ENCODE data around the gene DPEP2NB.
"Not testable (repeated sequence)": the region's sequence is repeated elsewhere in the genome, so short reads cannot be mapped to it uniquely, and the experiment has no call there.

Gene DPEP2NB

DNA sequence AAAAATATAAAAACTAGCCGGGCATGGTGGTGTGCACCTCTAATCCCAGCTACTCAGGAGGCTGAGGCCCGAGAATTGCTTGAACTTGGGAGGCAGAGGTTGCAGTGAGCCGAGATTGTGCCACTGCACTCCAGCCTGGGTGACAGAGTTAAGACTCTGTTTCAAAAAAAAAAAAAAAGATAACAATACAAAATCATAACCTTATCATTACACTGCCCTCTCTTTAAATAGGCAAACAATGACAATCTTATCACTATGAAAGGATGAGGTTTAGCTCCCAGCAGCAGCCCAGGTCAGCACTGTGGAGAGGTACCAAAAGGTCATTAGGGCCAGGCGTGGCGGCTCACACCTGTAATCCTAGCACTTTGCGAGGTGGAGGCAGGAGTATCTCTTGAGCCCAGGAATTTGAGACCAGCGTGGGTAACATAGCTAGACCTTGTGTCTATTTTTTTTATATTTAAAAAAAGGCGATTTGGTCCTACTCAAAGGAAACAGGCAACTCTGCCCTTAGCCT is 3.5 kb upstream of the DPEP2NB start:
- H3K4me1 ChIP-seq (ENCODE audit: control insufficient read depth in 2 of 2, insufficient read depth in 1 of 2, low read depth in 1 of 2, low read length in 2 of 2) = peaks cover 6 to 8% of the 10 kb centered on the region in 2 donors
- no peak overlapping the region for H3K14ac ChIP-seq (ENCODE audit: low read length)
- H3K9me3 ChIP-seq (replicated peaks in 1 of 2; ENCODE audit: control insufficient read depth in 2 of 2, insufficient read depth in 1 of 2, low read depth in 1 of 2, low read length in 2 of 2) = no peaks in the 10 kb centered on the region
- DNase-seq (ENCODE audit: low spot score) = no peak
- H2AK5ac ChIP-seq (ENCODE audit: low read depth, low read length) = no peak overlapping the region
- no peak overlapping the region for H2BK12ac ChIP-seq (ENCODE audit: low read length)
- no peak overlapping the region for H4K8ac ChIP-seq (ENCODE audit: low read depth, low read length)
- H4K91ac ChIP-seq (ENCODE audit: low read depth, low read length, poor library complexity) = no peak overlapping the region
- H3K9ac ChIP-seq (ENCODE audit: low read depth, low read length, poor library complexity) = no peak overlapping the region
- H3K4ac ChIP-seq (ENCODE audit: low read length) = no peak overlapping the region
- WGBS, 2 donors (ENCODE audit: extremely low coverage in 2 of 2, insufficient read length in 2 of 2, insufficient replicate concordance in 1 of 2) = no CpG with 5 or more reads among the region's 8 CpGs
- H3K23ac ChIP-seq (ENCODE audit: low read depth, low read length, poor library complexity) = no peak overlapping the region
- H2AFZ ChIP-seq (ENCODE audit: low read length) = no peak overlapping the region
- no peak overlapping the region for H3K4me2 ChIP-seq (ENCODE audit: insufficient read depth, low read length, poor library complexity, severe bottlenecking)
- H2BK120ac ChIP-seq (ENCODE audit: low read depth, low read length) = no peak overlapping the region
- H3K4me3 ChIP-seq (ENCODE audit: low read length in 2 of 2) = no peak overlapping the region
- H3K36me3 ChIP-seq (replicated peaks in 1 of 2; ENCODE audit: control insufficient read depth in 2 of 2, insufficient read depth in 2 of 2, low read length in 2 of 2) = peaks cover 7 to 15% of the 10 kb centered on the region in 2 donors
- H2BK15ac ChIP-seq (ENCODE audit: low read length) = no peak overlapping the region
- H3K27me3 ChIP-seq (ENCODE audit: control insufficient read depth in 3 of 3, insufficient read depth in 3 of 3, low read depth in 1 of 3, low read length in 3 of 3) = no peaks in the 10 kb centered on the region
- peaks cover 8% of the 10 kb centered on the region for H3K79me1 ChIP-seq (ENCODE audit: low read depth, low read length)
- H3K18ac ChIP-seq (ENCODE audit: low read length) = no peak overlapping the region
- H2BK5ac ChIP-seq (ENCODE audit: low read length) = no peak overlapping the region
- no peak overlapping the region for H3K27ac ChIP-seq (replicated peaks; ENCODE audit: low read length)

DNA sequence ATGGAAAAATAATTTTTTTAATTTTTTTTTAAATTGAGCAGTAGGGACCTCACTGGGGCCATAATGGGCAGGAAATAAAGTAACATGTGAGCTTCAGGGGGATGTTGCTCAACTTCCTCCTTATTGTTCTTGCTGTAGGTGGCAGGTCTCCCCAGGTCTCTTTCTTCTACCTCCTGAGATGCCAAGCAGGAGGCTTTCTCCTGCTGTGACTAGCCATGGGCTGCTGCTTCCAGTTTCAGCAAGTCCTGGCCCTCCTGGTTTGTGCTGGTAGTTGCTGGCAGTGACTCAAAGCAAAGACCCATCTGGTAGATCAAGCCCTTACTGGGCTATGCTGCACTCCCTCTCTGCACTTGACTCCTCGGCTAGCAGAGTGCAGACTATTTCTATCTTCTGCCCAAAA is 2.3 kb downstream of the DPEP2NB start:
- Histone ChIP-seq H4K8ac (ENCODE audit: low read depth, low read length) (no peak overlapping the region), H2BK15ac (ENCODE audit: low read length) (no peak overlapping the region), H4K91ac (ENCODE audit: low read depth, low read length, poor library complexity) (no peak overlapping the region), H2AFZ (ENCODE audit: low read length) (peak overlapping the region; percentile 68), H2BK5ac (ENCODE audit: low read length) (no peak overlapping the region), H3K27ac (replicated peaks; ENCODE audit: low read length) (no peak overlapping the region), H2BK120ac (ENCODE audit: low read depth, low read length) (no peak overlapping the region), H3K79me1 (ENCODE audit: low read depth, low read length) (no peaks in the 10 kb centered on the region), H3K4me2 (ENCODE audit: insufficient read depth, low read length, poor library complexity, severe bottlenecking) (no peak overlapping the region), H3K18ac (ENCODE audit: low read length) (no peak overlapping the region), H3K9me3 (replicated peaks in 1 of 2; ENCODE audit: control insufficient read depth in 2 of 2, insufficient read depth in 1 of 2, low read depth in 1 of 2, low read length in 2 of 2) (no peaks in the 10 kb centered on the region), H3K14ac (ENCODE audit: low read length) (no peak overlapping the region), H3K36me3 (replicated peaks in 1 of 2; ENCODE audit: control insufficient read depth in 2 of 2, insufficient read depth in 2 of 2, low read length in 2 of 2) (no peaks in the 10 kb centered on the region), H3K4me1 (ENCODE audit: control insufficient read depth in 2 of 2, insufficient read depth in 1 of 2, low read depth in 1 of 2, low read length in 2 of 2) (peaks cover 0 to 3% of the 10 kb centered on the region in 2 donors), H3K27me3 (ENCODE audit: control insufficient read depth in 3 of 3, insufficient read depth in 3 of 3, low read depth in 1 of 3, low read length in 3 of 3) (no peaks in the 10 kb centered on the region), H2AK5ac (ENCODE audit: low read depth, low read length) (no peak overlapping the region), H3K9ac (ENCODE audit: low read depth, low read length, poor library complexity) (no peak overlapping the region), H2BK12ac (ENCODE audit: low read length) (no peak overlapping the region), H3K4ac (ENCODE audit: low read length) (no peak overlapping the region), H3K4me3 (ENCODE audit: low read length in 2 of 2) (no peak overlapping the region), H3K23ac (ENCODE audit: low read depth, low read length, poor library complexity) (no peak overlapping the region)
- DNase-seq (ENCODE audit: low spot score) = no peak
- no CpG with 5 or more reads among the region's 1 CpG for WGBS, 2 donors (ENCODE audit: extremely low coverage in 2 of 2, insufficient read length in 2 of 2, insufficient replicate concordance in 1 of 2)

DNA sequence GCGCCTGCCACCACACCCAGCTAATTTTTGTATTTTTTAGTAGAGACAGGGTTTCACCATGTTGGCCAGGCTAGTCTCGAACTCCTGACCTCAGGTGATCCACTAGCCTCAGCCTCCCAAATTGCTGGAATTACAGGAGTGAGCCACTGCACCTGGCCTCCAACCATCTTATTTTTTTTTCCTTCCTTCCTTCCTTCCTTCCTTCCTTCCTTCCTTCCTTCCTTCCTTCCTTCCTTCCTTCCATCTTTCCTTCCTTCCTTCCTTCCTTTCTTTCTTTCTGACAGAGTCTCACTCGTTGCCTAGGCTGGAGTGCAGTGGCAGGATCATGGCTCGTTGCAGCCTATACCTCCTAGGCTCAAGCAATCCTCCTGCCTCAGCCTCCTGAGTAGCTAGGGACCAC is 5.8 kb downstream of the DPEP2NB start:
- not testable (repeated sequence) for H2BK120ac ChIP-seq (ENCODE audit: low read depth, low read length); H3K27me3 ChIP-seq (ENCODE audit: control insufficient read depth in 3 of 3, insufficient read depth in 3 of 3, low read depth in 1 of 3, low read length in 3 of 3); H2BK12ac ChIP-seq (ENCODE audit: low read length); H3K9ac ChIP-seq (ENCODE audit: low read depth, low read length, poor library complexity); H3K4me2 ChIP-seq (ENCODE audit: insufficient read depth, low read length, poor library complexity, severe bottlenecking); H3K4me3 ChIP-seq (ENCODE audit: low read length in 2 of 2); H4K8ac ChIP-seq (ENCODE audit: low read depth, low read length); DNase-seq (ENCODE audit: low spot score); H3K23ac ChIP-seq (ENCODE audit: low read depth, low read length, poor library complexity); H3K18ac ChIP-seq (ENCODE audit: low read length); H3K27ac ChIP-seq (replicated peaks; ENCODE audit: low read length); H2BK5ac ChIP-seq (ENCODE audit: low read length); H4K91ac ChIP-seq (ENCODE audit: low read depth, low read length, poor library complexity); H3K36me3 ChIP-seq (replicated peaks in 1 of 2; ENCODE audit: control insufficient read depth in 2 of 2, insufficient read depth in 2 of 2, low read length in 2 of 2); H3K9me3 ChIP-seq (replicated peaks in 1 of 2; ENCODE audit: control insufficient read depth in 2 of 2, insufficient read depth in 1 of 2, low read depth in 1 of 2, low read length in 2 of 2); H3K4me1 ChIP-seq (ENCODE audit: control insufficient read depth in 2 of 2, insufficient read depth in 1 of 2, low read depth in 1 of 2, low read length in 2 of 2); H2AFZ ChIP-seq (ENCODE audit: low read length); H3K4ac ChIP-seq (ENCODE audit: low read length); H3K14ac ChIP-seq (ENCODE audit: low read length); H2AK5ac ChIP-seq (ENCODE audit: low read depth, low read length); H2BK15ac ChIP-seq (ENCODE audit: low read length); H3K79me1 ChIP-seq (ENCODE audit: low read depth, low read length)
- WGBS, 2 donors (ENCODE audit: extremely low coverage in 2 of 2, insufficient read length in 2 of 2, insufficient replicate concordance in 1 of 2) = no CpG with 5 or more reads among the region's 4 CpGs

DNA sequence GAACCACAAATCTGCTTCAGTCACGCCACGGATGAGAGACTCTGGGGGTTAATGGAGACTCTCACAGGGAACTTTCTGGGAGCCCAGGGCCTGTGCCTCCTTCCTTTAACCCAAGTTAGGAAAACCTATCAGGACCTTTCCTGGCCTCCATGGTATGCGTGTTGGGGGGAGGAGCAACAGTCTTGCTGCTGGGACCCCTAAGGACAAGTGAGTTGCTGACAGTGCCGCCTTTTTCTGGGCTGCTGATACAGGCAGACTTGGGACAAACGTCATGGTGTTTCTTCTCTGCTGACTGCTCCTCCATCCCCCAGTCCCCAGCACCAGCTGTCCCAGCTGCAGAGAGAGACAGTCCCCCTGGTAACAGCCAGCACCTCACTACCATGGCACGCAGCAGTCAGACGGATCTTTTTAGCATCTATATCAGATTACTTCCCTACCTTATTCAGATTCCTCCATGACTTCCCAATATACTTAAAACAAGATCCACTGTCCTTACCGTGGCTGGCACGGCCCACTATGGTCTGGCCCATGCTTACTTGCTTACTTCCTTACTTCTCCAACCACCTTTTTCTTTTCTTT is 6.5 kb downstream of the DPEP2NB start:
- Histone ChIP-seq H3K4me2 (ENCODE audit: insufficient read depth, low read length, poor library complexity, severe bottlenecking) (no peak overlapping the region), H3K9ac (ENCODE audit: low read depth, low read length, poor library complexity) (no peak overlapping the region), H3K9me3 (replicated peaks in 1 of 2; ENCODE audit: control insufficient read depth in 2 of 2, insufficient read depth in 1 of 2, low read depth in 1 of 2, low read length in 2 of 2) (no peaks in the 10 kb centered on the region), H3K4ac (ENCODE audit: low read length) (no peak overlapping the region), H3K23ac (ENCODE audit: low read depth, low read length, poor library complexity) (no peak overlapping the region), H2AK5ac (ENCODE audit: low read depth, low read length) (no peak overlapping the region), H3K14ac (ENCODE audit: low read length) (no peak overlapping the region), H2BK120ac (ENCODE audit: low read depth, low read length) (no peak overlapping the region), H3K27me3 (ENCODE audit: control insufficient read depth in 3 of 3, insufficient read depth in 3 of 3, low read depth in 1 of 3, low read length in 3 of 3) (no peaks in the 10 kb centered on the region), H3K18ac (ENCODE audit: low read length) (no peak overlapping the region), H3K79me1 (ENCODE audit: low read depth, low read length) (no peaks in the 10 kb centered on the region), H4K91ac (ENCODE audit: low read depth, low read length, poor library complexity) (no peak overlapping the region), H2AFZ (ENCODE audit: low read length) (peak overlapping the region; percentile 72), H2BK5ac (ENCODE audit: low read length) (no peak overlapping the region), H3K36me3 (replicated peaks in 1 of 2; ENCODE audit: control insufficient read depth in 2 of 2, insufficient read depth in 2 of 2, low read length in 2 of 2) (no peaks in the 10 kb centered on the region), H4K8ac (ENCODE audit: low read depth, low read length) (no peak overlapping the region), H3K4me1 (ENCODE audit: control insufficient read depth in 2 of 2, insufficient read depth in 1 of 2, low read depth in 1 of 2, low read length in 2 of 2) (peaks cover 0 to 3% of the 10 kb centered on the region in 2 donors), H2BK12ac (ENCODE audit: low read length) (no peak overlapping the region), H3K27ac (replicated peaks; ENCODE audit: low read length) (no peak overlapping the region), H2BK15ac (ENCODE audit: low read length) (no peak overlapping the region), H3K4me3 (ENCODE audit: low read length in 2 of 2) (peak overlapping the region in 1 of 2 donors; percentile 54)
- no peak for DNase-seq (ENCODE audit: low spot score)
- WGBS, 2 donors (ENCODE audit: extremely low coverage in 2 of 2, insufficient read length in 2 of 2, insufficient replicate concordance in 1 of 2) = no CpG with 5 or more reads among the region's 9 CpGs
